ENCODE data around the gene NOLC1. TPM values are rescaled to one million over a fixed set of nuclear protein-coding genes. Genes with fewer than 3 reads are reported as not detected.
A peak's percentile ranks its signal among the peaks of the same experiment; 100 is the strongest.

The NOLC1 gene
- total and polyA plus RNA-seq, 2 of the 4 experiments (the other 2 are of a cell fraction): 43.2 to 55.3 TPM

GRCh38 chr10:102119417-102120141 lies 32.6 kb upstream of the NOLC1 start:
- POLR2A ChIA-PET (ENCODE audit: unreplicated experiment): interaction anchor here (0.6 kb wide), 1 partner anchor 50 kb away, joined by 6 read pairs; no protein-coding TSS in a partner anchor
- in situ Hi-C loops (cut with MboI; ENCODE audit: low sequenced_read_pairs): no loop called here
- peak overlapping the region; percentile 98 for H3K9ac ChIP-seq (ENCODE audit: low read depth, low read length)
- H4K5ac ChIP-seq (ENCODE audit: low read depth, low read length): peak overlapping the region; percentile 74
- H3K4me1 ChIP-seq (ENCODE audit: control insufficient read depth, insufficient read depth, low read length): peaks cover 32% of the 10 kb centered on the region
- DNase-seq (peak; percentile 67), ATAC-seq (ENCODE audit: low read depth) (peak; percentile 9)
- 0% methylated on average over 6 of the region's 22 CpGs; no CpG with 5 or more reads in 1 of the 2 experiments for WGBS, 2 experiments (ENCODE audit: extremely low coverage in 2 of 2, insufficient read length in 1 of 2)
- peak overlapping the region; percentile 95 for H4K91ac ChIP-seq (ENCODE audit: insufficient read depth, low read depth, low read length)
- peaks cover 16% of the 10 kb centered on the region for H4K20me1 ChIP-seq (ENCODE audit: insufficient read depth, low read length)
- CTCF ChIA-PET: no interaction called here
- H3K56ac ChIP-seq (ENCODE audit: extremely low read depth, insufficient read depth, low read length): peak overlapping the region; percentile 48; the same call in 1 of the 2 replicates
- BruUV-seq (replicated peaks): no TSS peak
- H3K4me2 ChIP-seq (ENCODE audit: low read depth, low read length): peak overlapping the region; percentile 88
- H2AFZ ChIP-seq (replicated peaks; ENCODE audit: low read length, poor library complexity): peak overlapping the region; percentile 94
- H3K14ac ChIP-seq (replicated peaks; ENCODE audit: low read depth, low read length): peak overlapping the region; percentile 79
- intact Hi-C loops (cut with micrococcal nuclease): loop anchor here (2.0 kb wide), 1 partner anchor 33 kb away; the partner anchor contains the start of gene NOLC1
- peak overlapping the region; percentile 53 to 75; a peak in 2 of 4 replicates for H4K8ac ChIP-seq (ENCODE audit: low read depth in 2 of 2, low read length in 2 of 2)
- dilution Hi-C loops (cut with HindIII; ENCODE audit: low sequenced_read_pairs, unreplicated experiment): no loop called here
- H3K9me1 ChIP-seq (ENCODE audit: insufficient read depth, low read length): peaks cover 20% of the 10 kb centered on the region
- peak overlapping the region; percentile 94 for H2BK5ac ChIP-seq (ENCODE audit: low read depth, low read length, poor library complexity, severe bottlenecking)
- H3K23ac ChIP-seq (ENCODE audit: low read depth, low read length): peak overlapping the region; percentile 86
- H2AK5ac ChIP-seq (ENCODE audit: low read depth, low read length): peak overlapping the region; percentile 98
- peak overlapping the region; percentile 100 for H2AK9ac ChIP-seq (replicated peaks; ENCODE audit: low read depth, low read length, poor library complexity)
- peak overlapping the region; percentile 96 for H3K4ac ChIP-seq (ENCODE audit: low read depth, low read length)
- peak overlapping the region; percentile 89 for H3K4me3 ChIP-seq (ENCODE audit: insufficient read depth, low read depth, low read length)
- H2BK120ac ChIP-seq (ENCODE audit: low read depth, low read length): peak overlapping the region; percentile 69; the same call in 1 of the 2 replicates
- no peaks in the 10 kb centered on the region for H3K36me3 ChIP-seq (ENCODE audit: control insufficient read depth, insufficient read depth, low read length)
- H3K27ac ChIP-seq (ENCODE audit: insufficient read depth, low read length): peak overlapping the region; percentile 91
- peak overlapping the region; percentile 87 for H3K18ac ChIP-seq (ENCODE audit: low read depth, low read length)
- H3K9me3 ChIP-seq (ENCODE audit: control insufficient read depth, insufficient read depth, low read length): no peaks in the 10 kb centered on the region
- peak overlapping the region; percentile 73; the same call in 1 of the 3 replicates for H2BK15ac ChIP-seq (ENCODE audit: low read depth, low read length)
- H3K27me3 ChIP-seq (ENCODE audit: control insufficient read depth, insufficient read depth, low read length): no peaks in the 10 kb centered on the region
- no peak for TF ChIP-seq RCOR1 (IDR thresholded peaks at IDR 0.05; ENCODE audit: insufficient replicate concordance, low read length)
- peak; percentile 66; the same call in 1 of the 2 replicates for TF ChIP-seq MAZ (IDR thresholded peaks at IDR 0.05; ENCODE audit: borderline replicate concordance, low read depth, low read length)
- 0 out of 2 replicates have a peak overlapping the region, but pooled peaks have one; percentile 50 for H2BK20ac ChIP-seq (ENCODE audit: low read depth, low read length)
- H3K79me1 ChIP-seq (ENCODE audit: low read depth in 1 of 2, low read length in 2 of 2): peaks cover 7 to 63% of the 10 kb centered on the region in 2 experiments; a peak in 2 of 4 replicates

Measured in IMR-90 (cell line).